IPS DF 19.7 (cell line): ENCODE measurements around the gene KLHDC9.
"Not testable (repeated sequence)": the region's sequence is repeated elsewhere in the genome, so short reads cannot be mapped to it uniquely, and the experiment has no call there.

Experiments
- DNase-seq: peaks from one replicate; pipeline ENCODE4 v3.0.0-alpha.2; 2013; ENCODE audit warnings: low read depth, low spot score

Gene KLHDC9

GRCh38 chr1:161096015-161096414, 2.1 kb upstream of the KLHDC9 start:
- DNase-seq = no peak

GRCh38 chr1:161096530-161096929, 1.6 kb upstream of the KLHDC9 start:
- no peak for DNase-seq

GRCh38 chr1:161099090-161099802, 1.1 kb downstream of the KLHDC9 start:
- no peak for DNase-seq

GRCh38 chr1:161100556-161100955, 2.4 kb downstream of the KLHDC9 start:
- no peak for DNase-seq

GRCh38 chr1:161106431-161106830, 8.3 kb downstream of the KLHDC9 start:
- no peak for DNase-seq

GRCh38 chr1:161111117-161111516, 13.0 kb downstream of the KLHDC9 start:
- no peak for DNase-seq

- no peak for DNase-seq
Observed at GRCh38 chr1:161111527-161111926, 13.4 kb downstream of the KLHDC9 start.

GRCh38 chr1:161113915-161114314, 15.8 kb downstream of the KLHDC9 start:
- no peak for DNase-seq

GRCh38 chr1:161114556-161114955, 16.4 kb downstream of the KLHDC9 start:
- DNase-seq = no peak

- no peak for DNase-seq
Observed at GRCh38 chr1:161115132-161115711, 17.1 kb downstream of the KLHDC9 start.

- DNase-seq = not testable (repeated sequence)
Observed at GRCh38 chr1:161115961-161116360, 17.8 kb downstream of the KLHDC9 start.

GRCh38 chr1:161117759-161118581, 19.8 kb downstream of the KLHDC9 start, which contains the start of the genes NIT1 and PFDN2:
Gene NIT1, plus strand, starts transcription at chr1:161118105. Its CDS starts 72 bp downstream, at chr1:161118177.
Gene PFDN2, minus strand, starts transcription at chr1:161118037. Its CDS starts 11 bp downstream, at chr1:161118026.
- DNase-seq = peak; percentile 69

- DNase-seq = no peak
Observed at GRCh38 chr1:161119092-161119903, 21.1 kb downstream of the KLHDC9 start.

- DNase-seq = no peak
Observed at GRCh38 chr1:161121042-161121650, 23.0 kb downstream of the KLHDC9 start.

- no peak for DNase-seq
Observed at GRCh38 chr1:161121834-161122233, 23.7 kb downstream of the KLHDC9 start.

GRCh38 chr1:161122967-161123366, 24.8 kb downstream of the KLHDC9 start:
- no peak for DNase-seq

GRCh38 chr1:161127649-161128048, 29.5 kb downstream of the KLHDC9 start:
- no peak for DNase-seq

GRCh38 chr1:161128591-161129420, 30.6 kb downstream of the KLHDC9 start:
- DNase-seq = no peak

- no peak for DNase-seq
Observed at GRCh38 chr1:161130266-161130665, 32.1 kb downstream of the KLHDC9 start.
